Fibroblast of lung (primary cell): ENCODE results near the gene GJD3. TPM values are rescaled to one million over a fixed set of nuclear protein-coding genes. Genes with fewer than 3 reads are reported as not detected.

Experiments used
- DNase-seq, 2 donors: peaks; one replicate each; pipeline versions ENCODE4 v3.0.0 to v3.0.0-alpha.2; 2010; ENCODE audit warnings: low read depth in 2 of 2
- H2AFZ ChIP-seq: 2 replicates; pipeline ENCODE4 v1.5.1; 2012; ENCODE audit warnings: low read length, control low read depth, inconsistent platforms
- H3K27ac ChIP-seq: 2 replicates; pipeline ENCODE4 v1.5.1; 2011; ENCODE audit warnings: low read length, control low read depth; ENCODE audit not compliant: insufficient read depth
- H3K27me3 ChIP-seq: 2 replicates; pipeline ENCODE4 v1.5.1; 2011; ENCODE audit warnings: mild to moderate bottlenecking, low read length; ENCODE audit not compliant: control insufficient read depth, insufficient read depth
- H3K36me3 ChIP-seq: 2 replicates; pipeline ENCODE4 v1.5.1; 2011; ENCODE audit warnings: low read length; ENCODE audit not compliant: control insufficient read depth, insufficient read depth
- H3K4me1 ChIP-seq: 2 replicates; pipeline ENCODE4 v1.5.1; 2011; ENCODE audit warnings: low read length; ENCODE audit not compliant: control insufficient read depth, insufficient read depth; ENCODE audit errors: extremely low read depth
- H3K4me2 ChIP-seq: 2 replicates; pipeline ENCODE4 v1.5.1; 2011; ENCODE audit warnings: low read length, control low read depth; ENCODE audit not compliant: insufficient read depth; ENCODE audit errors: extremely low read depth
- H3K4me3 ChIP-seq, 4 experiments: fragments of 200-600 bp in 1 of 4; sonication (generic) in 1 of 4; replicated peaks in 1 of 4; 2 replicates each; pipeline ENCODE4 v1.5.1; 2011 to 2016; ENCODE audit warnings: low read length in 4 of 4, low read depth in 3 of 4, mild to moderate bottlenecking in 3 of 4, control low read depth in 2 of 4, inconsistent platforms in 1 of 4, mixed read lengths in 1 of 4; ENCODE audit not compliant: insufficient read depth in 1 of 4; ENCODE audit errors: control extremely low read depth in 1 of 4
- H3K79me2 ChIP-seq: 2 replicates; pipeline ENCODE4 v1.5.1; 2012; ENCODE audit warnings: mild to moderate bottlenecking, low read length, inconsistent platforms; ENCODE audit not compliant: control insufficient read depth, insufficient read depth
- H3K9ac ChIP-seq: 2 replicates; pipeline ENCODE4 v1.5.1; 2011; ENCODE audit warnings: mild to moderate bottlenecking, low read length, control low read depth; ENCODE audit not compliant: insufficient read depth
- H3K9me3 ChIP-seq: 2 replicates; pipeline ENCODE4 v1.5.1; 2012; ENCODE audit warnings: low read depth, low read length; ENCODE audit not compliant: control insufficient read depth, insufficient read depth
- H4K20me1 ChIP-seq: 2 replicates; pipeline ENCODE4 v1.5.1; 2011; ENCODE audit warnings: low read length; ENCODE audit not compliant: control insufficient read depth, insufficient read depth; ENCODE audit errors: extremely low read depth
- EZH2 ChIP-seq: IDR thresholded peaks from 2 replicates; pipeline ENCODE4 v1.5.1; 2012; ENCODE audit warnings: low read length, control low read depth, mild to moderate bottlenecking; ENCODE audit errors: missing control alignments
- polyA plus RNA-seq, 2 donors: library from polyadenylated mRNA; depleted of rRNA in 1 of 2; stranded (reverse) in 1 of 2; unstranded in 1 of 2; fragments of >200 nt; gene quantifications; 2 replicates each; pipeline ENCODE4 v1.2.1, GENCODE V29; 2011 to 2012; ENCODE audit warnings: missing spikeins in 1 of 2
- total RNA-seq: library from RNA; depleted of rRNA; stranded (reverse); fragments of >200 nt; gene quantifications from 2 replicates; pipeline ENCODE4 v1.2.1, GENCODE V29; 2014
- TF ChIP-seq, protein P1 (sequence below), 2 donors: IDR thresholded peaks in 1 of 2; conservative IDR thresholded peaks in 1 of 2; 1 replicate in 1 of 2; 2 replicates in 1 of 2; pipeline ENCODE4 v1.5.1; 2011 to 2012; ENCODE audit warnings: low read length in 2 of 2, control low read depth in 1 of 2, inconsistent platforms in 1 of 2, low read depth in 1 of 2, mild to moderate bottlenecking in 1 of 2

Gene GJD3
- total and polyA plus RNA-seq, 2 donors (not counting 1 experiment from before 2014, with no cell fraction given) = 0.99 to 4.3 TPM

- peak overlapping the region; percentile 45 for H3K27ac ChIP-seq
- no peak for DNase-seq
- H3K9me3 ChIP-seq = no peaks in the 10 kb centered on the region
- H3K27me3 ChIP-seq = no peaks in the 10 kb centered on the region
- peak overlapping the region; percentile 31 to 82 (median 52) for H3K4me3 ChIP-seq
- no peak overlapping the region for H3K9ac ChIP-seq
- TF ChIP-seq, protein P1, sequence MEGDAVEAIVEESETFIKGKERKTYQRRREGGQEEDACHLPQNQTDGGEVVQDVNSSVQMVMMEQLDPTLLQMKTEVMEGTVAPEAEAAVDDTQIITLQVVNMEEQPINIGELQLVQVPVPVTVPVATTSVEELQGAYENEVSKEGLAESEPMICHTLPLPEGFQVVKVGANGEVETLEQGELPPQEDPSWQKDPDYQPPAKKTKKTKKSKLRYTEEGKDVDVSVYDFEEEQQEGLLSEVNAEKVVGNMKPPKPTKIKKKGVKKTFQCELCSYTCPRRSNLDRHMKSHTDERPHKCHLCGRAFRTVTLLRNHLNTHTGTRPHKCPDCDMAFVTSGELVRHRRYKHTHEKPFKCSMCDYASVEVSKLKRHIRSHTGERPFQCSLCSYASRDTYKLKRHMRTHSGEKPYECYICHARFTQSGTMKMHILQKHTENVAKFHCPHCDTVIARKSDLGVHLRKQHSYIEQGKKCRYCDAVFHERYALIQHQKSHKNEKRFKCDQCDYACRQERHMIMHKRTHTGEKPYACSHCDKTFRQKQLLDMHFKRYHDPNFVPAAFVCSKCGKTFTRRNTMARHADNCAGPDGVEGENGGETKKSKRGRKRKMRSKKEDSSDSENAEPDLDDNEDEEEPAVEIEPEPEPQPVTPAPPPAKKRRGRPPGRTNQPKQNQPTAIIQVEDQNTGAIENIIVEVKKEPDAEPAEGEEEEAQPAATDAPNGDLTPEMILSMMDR (conservative IDR thresholded peaks at IDR 0.05 in 1 of 2, IDR thresholded peaks at IDR 0.05 in 1 of 2; ENCODE audit: low read depth in 1 of 2, low read length in 2 of 2) = no peak
- H2AFZ ChIP-seq = no peak overlapping the region
- peaks cover 7% of the 10 kb centered on the region for H3K36me3 ChIP-seq
- H3K4me1 ChIP-seq = peaks cover 51% of the 10 kb centered on the region
- peak overlapping the region; percentile 92 for H3K4me2 ChIP-seq
- peaks cover 29% of the 10 kb centered on the region for H3K79me2 ChIP-seq
- no peaks in the 10 kb centered on the region for H4K20me1 ChIP-seq
Measured at GRCh38 chr17:40344421-40345160, 19.9 kb downstream of the GJD3 start.

GRCh38 chr17:40343219-40344119 lies 21.1 kb downstream of the GJD3 start:
- H3K4me2 ChIP-seq = peak overlapping the region; percentile 92
- H3K4me3 ChIP-seq = peak overlapping the region; percentile 59 to 82 (median 74)
- no peak overlapping the region for H3K9ac ChIP-seq
- peak overlapping the region; percentile 68 for H3K27ac ChIP-seq
- H3K27me3 ChIP-seq = no peaks in the 10 kb centered on the region
- peaks cover 42% of the 10 kb centered on the region for H3K4me1 ChIP-seq
- peaks cover 25% of the 10 kb centered on the region for H3K79me2 ChIP-seq
- H3K36me3 ChIP-seq = peaks cover 3% of the 10 kb centered on the region
- no peak for TF ChIP-seq EZH2
- TF ChIP-seq, protein P1 (conservative IDR thresholded peaks at IDR 0.05 in 1 of 2, IDR thresholded peaks at IDR 0.05 in 1 of 2; ENCODE audit: low read depth in 1 of 2, low read length in 2 of 2) = no peak
- no peak overlapping the region for H2AFZ ChIP-seq
- DNase-seq = no peak
- no peaks in the 10 kb centered on the region for H3K9me3 ChIP-seq
- H4K20me1 ChIP-seq = no peaks in the 10 kb centered on the region

GRCh38 chr17:40342504-40343218 lies 21.9 kb downstream of the GJD3 start:
- H3K36me3 ChIP-seq = no peaks in the 10 kb centered on the region
- peaks cover 18% of the 10 kb centered on the region for H3K79me2 ChIP-seq
- TF ChIP-seq, protein P1 (conservative IDR thresholded peaks at IDR 0.05 in 1 of 2, IDR thresholded peaks at IDR 0.05 in 1 of 2; ENCODE audit: low read depth in 1 of 2, low read length in 2 of 2) = no peak
- TF ChIP-seq EZH2 = no peak
- peaks cover 35% of the 10 kb centered on the region for H3K4me1 ChIP-seq
- DNase-seq = no peak
- no peak overlapping the region for H2AFZ ChIP-seq
- H3K27ac ChIP-seq = peak overlapping the region; percentile 68
- peak overlapping the region; percentile 92 for H3K4me2 ChIP-seq
- H3K4me3 ChIP-seq = peak overlapping the region; percentile 59 to 82 (median 74)
- no peaks in the 10 kb centered on the region for H4K20me1 ChIP-seq
- no peaks in the 10 kb centered on the region for H3K9me3 ChIP-seq
- peak overlapping the region; percentile 77 for H3K9ac ChIP-seq
- no peaks in the 10 kb centered on the region for H3K27me3 ChIP-seq
